HCT116 (cell line): Measurements from ENCODE around the gene PPM1J.

Experiments
- POLR2A ChIP-seq: IDR thresholded peaks from 2 replicates; pipeline ENCODE4 v1.7.0; 2011; ENCODE audit warnings: borderline replicate concordance; ENCODE audit not compliant: insufficient read depth, insufficient read length; ENCODE audit errors: extremely low read depth
- POLR2AphosphoS5 ChIP-seq: IDR thresholded peaks from 2 replicates; pipeline ENCODE4 v1.6.1; 2011; ENCODE audit warnings: mild to moderate bottlenecking, low read depth, low read length, moderate library complexity
- ZFX ChIP-seq: fragments of 450-650 bp; IDR thresholded peaks from 2 replicates; pipeline ENCODE4 v1.6.1; 2017
- TF ChIP-seq, protein P1 (sequence below), 3 experiments: fragments of 200-600 bp in 1 of 3; sonication (generic) in 1 of 3; IDR thresholded peaks in 2 of 3; conservative IDR thresholded peaks in 1 of 3; 2 replicates each; pipeline ENCODE4 v1.5.1; 2012 to 2017; ENCODE audit warnings: low read depth in 2 of 3, low read length in 2 of 3, antibody characterized with exemption in 1 of 3, borderline replicate concordance in 1 of 3, control low read depth in 1 of 3, mild to moderate bottlenecking in 1 of 3, mixed read lengths in 1 of 3, mixed run types in 1 of 3, moderate library complexity in 1 of 3; ENCODE audit not compliant: insufficient read depth in 1 of 3

DNA sequence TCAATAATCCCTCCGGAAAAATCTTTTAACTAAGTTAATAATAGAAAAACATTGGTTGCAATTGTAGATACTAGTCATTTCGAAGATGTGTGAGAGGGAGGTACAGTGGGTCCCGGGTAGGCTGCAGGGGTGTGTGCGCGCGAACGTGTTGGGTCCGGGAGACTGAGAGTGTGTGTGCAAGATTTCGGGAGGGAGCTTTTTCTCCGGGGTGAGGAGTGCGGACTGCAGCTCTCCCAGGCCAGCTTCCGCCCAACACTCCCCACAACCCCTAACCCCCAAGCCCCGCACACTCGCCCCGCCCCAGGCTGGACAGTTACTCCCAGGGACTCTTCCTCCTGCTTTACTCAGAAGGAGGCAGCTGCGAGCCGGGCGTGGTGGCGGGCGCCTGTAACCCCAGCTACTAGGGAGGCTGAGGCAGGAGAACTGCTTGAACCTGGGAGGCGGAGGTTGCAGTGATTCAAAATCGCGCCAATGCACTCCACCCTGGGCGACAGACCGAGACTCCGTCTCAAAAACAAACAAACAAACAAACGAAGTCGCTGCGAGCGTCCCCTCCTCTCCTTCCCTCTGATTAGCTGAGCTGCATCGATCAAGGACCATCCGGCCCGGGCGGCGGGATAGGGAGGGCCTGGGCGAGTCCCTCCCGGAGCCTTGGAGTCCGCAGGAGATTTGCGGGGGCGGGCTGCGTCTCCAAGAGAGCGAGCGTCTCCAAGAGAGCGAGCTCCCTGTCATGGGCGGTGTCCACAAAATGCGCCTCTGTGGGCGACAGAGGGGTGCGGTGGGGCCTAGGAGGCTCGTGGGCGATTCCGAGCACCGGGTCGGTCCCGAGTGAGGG is 28.3 kb upstream of the PPM1J start:
- TF ChIP-seq POLR2AphosphoS5, result no peak
- no peak for TF ChIP-seq ZFX
- TF ChIP-seq, protein P1, sequence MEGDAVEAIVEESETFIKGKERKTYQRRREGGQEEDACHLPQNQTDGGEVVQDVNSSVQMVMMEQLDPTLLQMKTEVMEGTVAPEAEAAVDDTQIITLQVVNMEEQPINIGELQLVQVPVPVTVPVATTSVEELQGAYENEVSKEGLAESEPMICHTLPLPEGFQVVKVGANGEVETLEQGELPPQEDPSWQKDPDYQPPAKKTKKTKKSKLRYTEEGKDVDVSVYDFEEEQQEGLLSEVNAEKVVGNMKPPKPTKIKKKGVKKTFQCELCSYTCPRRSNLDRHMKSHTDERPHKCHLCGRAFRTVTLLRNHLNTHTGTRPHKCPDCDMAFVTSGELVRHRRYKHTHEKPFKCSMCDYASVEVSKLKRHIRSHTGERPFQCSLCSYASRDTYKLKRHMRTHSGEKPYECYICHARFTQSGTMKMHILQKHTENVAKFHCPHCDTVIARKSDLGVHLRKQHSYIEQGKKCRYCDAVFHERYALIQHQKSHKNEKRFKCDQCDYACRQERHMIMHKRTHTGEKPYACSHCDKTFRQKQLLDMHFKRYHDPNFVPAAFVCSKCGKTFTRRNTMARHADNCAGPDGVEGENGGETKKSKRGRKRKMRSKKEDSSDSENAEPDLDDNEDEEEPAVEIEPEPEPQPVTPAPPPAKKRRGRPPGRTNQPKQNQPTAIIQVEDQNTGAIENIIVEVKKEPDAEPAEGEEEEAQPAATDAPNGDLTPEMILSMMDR (IDR thresholded peaks at IDR 0.05 in 2 of 3, conservative IDR thresholded peaks at IDR 0.05 in 1 of 3; ENCODE audit: borderline replicate concordance in 1 of 3, insufficient read depth in 1 of 3, low read depth in 2 of 3, low read length in 2 of 3), result no peak
- no peak for TF ChIP-seq POLR2A
